ENCODE results near the gene SNRPB.

SNRPB gene

GRCh38 chr20:2473516-2473915 lies 2.9 kb upstream of the SNRPB start:
- DNase-seq = no peak

GRCh38 chr20:2469991-2470422 lies 582 bp downstream of the SNRPB start:
- DNase-seq = peak; percentile 9 to 63

GRCh38 chr20:2468581-2469407 lies 1.8 kb downstream of the SNRPB start:
- no peak for DNase-seq

- no peak for DNase-seq
These were observed 3.2 kb downstream of the SNRPB start for GRCh38 chr20:2467412-2467811.

GRCh38 chr20:2465100-2465499 lies 5.5 kb downstream of the SNRPB start:
- no peak for DNase-seq

GRCh38 chr20:2463616-2464365 lies 6.8 kb downstream of the SNRPB start:
- no peak for DNase-seq

GRCh38 chr20:2462484-2462883 lies 8.1 kb downstream of the SNRPB start:
- no peak for DNase-seq

GRCh38 chr20:2460752-2461424 lies 9.7 kb downstream of the SNRPB start:
- no peak for DNase-seq

GRCh38 chr20:2459981-2460751 lies 10.4 kb downstream of the SNRPB start:
- no peak for DNase-seq

GRCh38 chr20:2458919-2459499 lies 11.6 kb downstream of the SNRPB start:
- DNase-seq = no peak

GRCh38 chr20:2455771-2456497 lies 14.7 kb downstream of the SNRPB start:
- DNase-seq = no peak

GRCh38 chr20:2453792-2454191 lies 16.8 kb downstream of the SNRPB start:
- no peak for DNase-seq

GRCh38 chr20:2451939-2452732 lies 18.5 kb downstream of the SNRPB start:
- peak; percentile 58 to 76 for DNase-seq

- no peak for DNase-seq
These were observed 19.2 kb downstream of the SNRPB start for GRCh38 chr20:2451422-2451821.

- no peak for DNase-seq
These were observed 21.2 kb downstream of the SNRPB start for GRCh38 chr20:2449386-2449785.

GRCh38 chr20:2446845-2447244 lies 23.7 kb downstream of the SNRPB start:
- peak; percentile 79 to 84 for DNase-seq

GRCh38 chr20:2431185-2431584 lies 39.4 kb downstream of the SNRPB start:
- no peak for DNase-seq

- no peak for DNase-seq
These were observed 40.1 kb downstream of the SNRPB start for GRCh38 chr20:2430538-2430937.

- DNase-seq = no peak
These were observed 41.5 kb downstream of the SNRPB start for GRCh38 chr20:2429051-2429450.

- peak; percentile 11 to 24 for DNase-seq
These were observed 49.3 kb downstream of the SNRPB start for GRCh38 chr20:2421247-2421646.

GRCh38 chr20:2420510-2420909 lies 50.1 kb downstream of the SNRPB start:
- no peak for DNase-seq
